Thoracic aorta (tissue), 2 donors: Measurements from ENCODE around the gene CLDND1. TPM values are rescaled to one million over a fixed set of nuclear protein-coding genes. Genes with fewer than 3 reads are reported as not detected.

Experiments
- ATAC-seq: fragments of 150-250 bp; one replicate; pipeline ENCODE4 v1.8.0; 2017; ENCODE audit warnings: low read depth; ENCODE audit not compliant: insufficient number of reproducible peaks, low FRiP score
- DNase-seq: peaks from one replicate; pipeline ENCODE4 v3.0.0-alpha.2; 2020; ENCODE audit warnings: low spot score
- H3K27ac ChIP-seq, 2 donors: fragments of 200-600 bp; sonication (generic); 1 replicate in 1 of 2; 2 replicates in 1 of 2; pipeline ENCODE4 v1.5.1; 2016; ENCODE audit warnings: mild to moderate bottlenecking in 2 of 2, moderate library complexity in 2 of 2
- H3K27me3 ChIP-seq: fragments of 200-600 bp; sonication (generic); replicated peaks from 2 replicates; pipeline ENCODE4 v1.6.0; 2016; ENCODE audit warnings: mild to moderate bottlenecking; ENCODE audit not compliant: insufficient read depth
- H3K36me3 ChIP-seq: fragments of 200-600 bp; sonication (generic); one replicate; pipeline ENCODE4 v1.5.1; 2016
- H3K4me1 ChIP-seq, 2 donors: fragments of 200-600 bp; sonication (generic); 1 replicate in 1 of 2; 2 replicates in 1 of 2; pipeline versions ENCODE4 v1.5.1 to v1.6.0; 2016; ENCODE audit warnings: low read depth in 2 of 2, mild to moderate bottlenecking in 1 of 2; ENCODE audit not compliant: control insufficient read depth in 1 of 2
- H3K4me3 ChIP-seq: fragments of 200-600 bp; sonication (generic); 2 replicates; pipeline ENCODE4 v1.5.1; 2016; ENCODE audit warnings: mild to moderate bottlenecking
- H3K9me3 ChIP-seq: fragments of 200-600 bp; sonication (generic); 2 replicates; pipeline ENCODE4 v1.5.1; 2016
- total RNA-seq, 2 donors: library from RNA; depleted of rRNA; stranded (reverse); fragments of >200 nt; gene quantifications; one replicate each; pipeline versions ENCODE4 v1.1.0 to v1.2.3, GENCODE V29; 2016
- TF ChIP-seq, protein P1 (sequence below): fragments of 200-600 bp; sonication (generic); IDR thresholded peaks from one replicate; pipeline ENCODE4 v1.5.1; 2019; ENCODE audit warnings: antibody characterized with exemption

CLDND1 gene
- total RNA-seq, 2 donors from 2014 or later = 134 to 175 TPM

DNA sequence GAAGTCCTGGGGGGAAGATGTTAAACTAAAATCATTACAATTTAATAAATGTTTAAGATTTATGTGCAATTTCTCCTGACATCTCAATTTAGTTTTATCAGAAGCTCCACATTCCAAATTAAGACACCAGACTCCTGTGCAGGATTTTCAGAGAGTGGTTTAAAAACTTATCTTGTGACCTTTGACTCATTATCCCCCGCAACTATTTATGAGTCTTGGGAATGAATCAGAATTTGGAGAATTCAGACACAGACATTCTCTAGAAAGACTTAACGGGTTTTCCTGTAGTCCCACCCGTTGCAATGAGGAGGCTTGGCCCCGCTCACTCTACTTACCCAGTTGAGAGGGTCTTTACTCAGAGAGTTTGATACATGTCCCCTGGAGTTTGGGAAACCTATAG, 18.2 kb downstream of the CLDND1 start:
- TF ChIP-seq, protein P1, sequence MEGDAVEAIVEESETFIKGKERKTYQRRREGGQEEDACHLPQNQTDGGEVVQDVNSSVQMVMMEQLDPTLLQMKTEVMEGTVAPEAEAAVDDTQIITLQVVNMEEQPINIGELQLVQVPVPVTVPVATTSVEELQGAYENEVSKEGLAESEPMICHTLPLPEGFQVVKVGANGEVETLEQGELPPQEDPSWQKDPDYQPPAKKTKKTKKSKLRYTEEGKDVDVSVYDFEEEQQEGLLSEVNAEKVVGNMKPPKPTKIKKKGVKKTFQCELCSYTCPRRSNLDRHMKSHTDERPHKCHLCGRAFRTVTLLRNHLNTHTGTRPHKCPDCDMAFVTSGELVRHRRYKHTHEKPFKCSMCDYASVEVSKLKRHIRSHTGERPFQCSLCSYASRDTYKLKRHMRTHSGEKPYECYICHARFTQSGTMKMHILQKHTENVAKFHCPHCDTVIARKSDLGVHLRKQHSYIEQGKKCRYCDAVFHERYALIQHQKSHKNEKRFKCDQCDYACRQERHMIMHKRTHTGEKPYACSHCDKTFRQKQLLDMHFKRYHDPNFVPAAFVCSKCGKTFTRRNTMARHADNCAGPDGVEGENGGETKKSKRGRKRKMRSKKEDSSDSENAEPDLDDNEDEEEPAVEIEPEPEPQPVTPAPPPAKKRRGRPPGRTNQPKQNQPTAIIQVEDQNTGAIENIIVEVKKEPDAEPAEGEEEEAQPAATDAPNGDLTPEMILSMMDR = no peak
- Histone ChIP-seq H3K4me1 (no peaks in the 10 kb centered on the region), H3K27ac (no peak overlapping the region), H3K4me3 (no peak overlapping the region), H3K36me3 (no peaks in the 10 kb centered on the region), H3K9me3 (no peaks in the 10 kb centered on the region), H3K27me3 (no peaks in the 10 kb centered on the region)
- ATAC-seq (no peak), DNase-seq (no peak)

DNA sequence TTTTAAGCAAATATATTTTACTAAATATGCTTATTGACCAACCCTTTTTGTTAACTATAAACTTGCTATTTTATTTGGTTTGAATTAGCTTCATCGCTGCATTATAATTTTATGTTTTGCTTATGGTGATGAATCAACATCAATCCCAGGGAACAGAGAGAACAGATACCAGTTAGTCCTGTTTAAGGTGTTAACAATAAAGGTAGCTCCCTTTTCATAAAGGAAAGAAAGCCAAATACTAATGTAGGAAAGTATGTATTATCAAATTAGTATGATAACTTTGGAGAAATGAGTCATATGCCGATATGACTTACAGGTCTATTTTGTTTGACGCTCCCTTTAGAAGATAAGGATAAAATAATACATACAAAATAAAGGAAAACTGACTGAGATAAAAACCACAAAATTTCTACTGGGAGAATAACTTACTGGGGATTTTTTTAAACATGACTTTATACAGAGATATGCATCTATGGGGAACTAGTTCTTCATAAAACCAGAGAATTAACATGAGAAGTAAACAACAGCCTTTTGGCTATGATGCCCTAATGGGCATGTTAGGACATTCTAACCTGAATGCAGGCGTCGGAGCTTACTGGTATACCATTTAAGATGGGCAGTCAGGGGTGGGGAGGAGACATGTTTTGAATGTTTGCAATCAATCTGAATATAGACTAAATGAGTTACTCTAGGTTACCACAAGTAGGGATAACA, 20.7 kb downstream of the CLDND1 start:
- no peak overlapping the region for H3K27ac ChIP-seq
- H3K9me3 ChIP-seq = no peaks in the 10 kb centered on the region
- TF ChIP-seq, protein P1 = no peak
- DNase-seq (no peak), ATAC-seq (no peak)
- no peaks in the 10 kb centered on the region for H3K4me1 ChIP-seq
- no peak overlapping the region for H3K4me3 ChIP-seq
- H3K36me3 ChIP-seq = no peaks in the 10 kb centered on the region
- no peaks in the 10 kb centered on the region for H3K27me3 ChIP-seq

DNA sequence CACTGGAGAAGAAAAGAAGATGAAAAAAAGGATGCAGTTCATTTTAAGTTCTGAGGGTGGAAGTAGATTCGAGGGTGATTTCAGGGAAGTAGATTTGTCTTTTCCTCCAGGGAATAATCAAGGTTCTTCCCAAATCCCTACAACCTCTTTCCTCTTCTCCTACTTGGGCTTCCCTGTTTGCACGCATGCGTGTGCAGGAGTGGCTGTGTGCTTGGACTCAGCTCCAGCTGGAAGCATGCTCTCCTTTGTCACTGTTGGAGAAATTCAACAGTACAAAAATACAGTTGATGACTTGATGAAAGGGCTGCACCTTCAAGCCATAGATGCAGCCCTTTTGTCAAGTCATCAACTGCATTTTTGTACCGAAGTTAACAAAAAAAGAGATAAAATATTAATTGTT, 21.4 kb downstream of the CLDND1 start:
- H3K4me1 ChIP-seq = no peaks in the 10 kb centered on the region
- no peaks in the 10 kb centered on the region for H3K27me3 ChIP-seq
- H3K36me3 ChIP-seq = no peaks in the 10 kb centered on the region
- H3K9me3 ChIP-seq = no peaks in the 10 kb centered on the region
- no peak overlapping the region for H3K4me3 ChIP-seq
- H3K27ac ChIP-seq = no peak overlapping the region
- DNase-seq = no peak
- TF ChIP-seq, protein P1 = no peak
- no peak for ATAC-seq

DNA sequence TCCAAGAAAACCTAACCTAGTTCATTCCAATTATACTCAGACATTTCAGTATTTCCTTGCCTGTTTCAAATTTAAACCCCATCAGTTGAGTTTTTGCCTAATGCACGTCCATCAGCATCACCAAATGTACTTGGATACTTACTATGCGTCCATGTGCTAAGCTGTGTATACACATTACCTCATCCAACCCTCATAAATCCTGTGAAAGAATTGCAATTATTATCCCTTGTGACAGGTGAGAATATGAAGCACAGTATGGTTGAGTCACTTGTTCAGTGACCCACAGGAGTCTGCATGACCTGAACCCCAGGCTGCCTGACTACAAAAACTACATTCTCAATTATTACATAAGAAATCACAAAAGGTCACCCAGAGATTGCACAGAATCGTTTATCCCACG, 22.7 kb downstream of the CLDND1 start:
- Histone ChIP-seq H3K36me3 (no peaks in the 10 kb centered on the region), H3K27ac (no peak overlapping the region), H3K4me1 (no peaks in the 10 kb centered on the region), H3K27me3 (no peaks in the 10 kb centered on the region), H3K4me3 (no peak overlapping the region), H3K9me3 (no peaks in the 10 kb centered on the region)
- ATAC-seq = no peak
- no peak for DNase-seq
- TF ChIP-seq, protein P1 = no peak

DNA sequence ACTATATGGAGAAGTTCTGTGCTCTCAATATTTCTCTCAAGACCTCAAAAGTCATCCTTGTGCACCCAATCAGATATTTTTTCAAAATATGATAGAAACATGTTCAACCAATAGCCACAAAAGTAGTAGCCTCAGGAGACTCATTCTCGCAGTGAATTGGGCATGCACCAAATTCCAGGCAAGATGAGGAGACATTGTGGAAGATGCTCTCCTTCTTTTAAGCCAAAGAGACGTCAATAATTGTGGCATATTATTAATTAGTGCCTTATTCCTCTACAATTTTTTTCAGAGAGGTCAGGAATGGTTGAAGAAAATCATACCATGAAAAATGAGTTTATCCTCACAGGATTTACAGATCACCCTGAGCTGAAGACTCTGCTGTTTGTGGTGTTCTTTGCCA, 25.3 kb downstream of the CLDND1 start, which contains the start of gene OR5K2:
OR5K2 (plus strand) TSS at position 301 of the 400 bp plus-strand sequence; CDS start at position 301, 0 bp downstream.
- Histone ChIP-seq H3K4me1 (no peaks in the 10 kb centered on the region), H3K27me3 (no peaks in the 10 kb centered on the region), H3K4me3 (no peak within 1 kb of the TSS), H3K9me3 (no peaks in the 10 kb centered on the region), H3K27ac (no peak within 1 kb of the TSS), H3K36me3 (no peaks in the 10 kb centered on the region)
- TF ChIP-seq, protein P1 = no peak
- no peak for ATAC-seq
- DNase-seq = no peak
